ENCODE data around the gene CDC73.

The CDC73 gene

DNA sequence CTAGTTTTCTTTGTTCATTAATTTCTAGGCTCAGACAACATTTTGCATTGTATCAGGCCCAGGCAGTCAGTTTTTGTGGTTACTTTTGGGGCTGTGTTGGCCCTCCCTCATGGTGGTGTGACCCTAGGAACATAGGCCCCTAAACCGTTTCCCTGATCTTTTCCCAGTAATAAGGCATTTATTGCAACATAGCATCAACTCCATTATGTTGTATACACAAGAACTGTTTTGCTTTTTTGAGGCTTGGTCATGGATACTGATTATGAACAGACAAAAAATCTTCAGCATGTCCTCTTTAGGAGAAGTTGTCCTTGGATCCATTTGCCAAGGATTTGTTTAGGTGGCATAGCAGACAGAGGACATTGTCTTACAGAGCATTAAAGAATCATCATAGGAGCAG is 54.3 kb downstream of the CDC73 start:
- no peak for ATAC-seq (ENCODE audit: insufficient read depth, low read depth)
- no peaks in the 10 kb centered on the region for H3K27me3 ChIP-seq (ENCODE audit: insufficient read depth, low read length, poor library complexity)
- H3K27ac ChIP-seq (ENCODE audit: low read length): no peak overlapping the region
- H4K20me1 ChIP-seq (ENCODE audit: insufficient read depth, low read length): peaks cover 16% of the 10 kb centered on the region; the same call in 1 of the 2 replicates
- H3K9ac ChIP-seq (ENCODE audit: low read depth, low read length): no peak overlapping the region
- H2AFZ ChIP-seq (ENCODE audit: low read depth, low read length): no peak overlapping the region
- no peaks in the 10 kb centered on the region for H3K9me3 ChIP-seq (ENCODE audit: insufficient read depth, low read length, severe bottlenecking)
- H3K4me2 ChIP-seq (ENCODE audit: insufficient read depth, low read length): no peak overlapping the region
- no peak for TF ChIP-seq EZH2 (IDR thresholded peaks at IDR 0.05; ENCODE audit: borderline replicate concordance, low read depth, low read length, severe bottlenecking)
- TF ChIP-seq, protein P1, sequence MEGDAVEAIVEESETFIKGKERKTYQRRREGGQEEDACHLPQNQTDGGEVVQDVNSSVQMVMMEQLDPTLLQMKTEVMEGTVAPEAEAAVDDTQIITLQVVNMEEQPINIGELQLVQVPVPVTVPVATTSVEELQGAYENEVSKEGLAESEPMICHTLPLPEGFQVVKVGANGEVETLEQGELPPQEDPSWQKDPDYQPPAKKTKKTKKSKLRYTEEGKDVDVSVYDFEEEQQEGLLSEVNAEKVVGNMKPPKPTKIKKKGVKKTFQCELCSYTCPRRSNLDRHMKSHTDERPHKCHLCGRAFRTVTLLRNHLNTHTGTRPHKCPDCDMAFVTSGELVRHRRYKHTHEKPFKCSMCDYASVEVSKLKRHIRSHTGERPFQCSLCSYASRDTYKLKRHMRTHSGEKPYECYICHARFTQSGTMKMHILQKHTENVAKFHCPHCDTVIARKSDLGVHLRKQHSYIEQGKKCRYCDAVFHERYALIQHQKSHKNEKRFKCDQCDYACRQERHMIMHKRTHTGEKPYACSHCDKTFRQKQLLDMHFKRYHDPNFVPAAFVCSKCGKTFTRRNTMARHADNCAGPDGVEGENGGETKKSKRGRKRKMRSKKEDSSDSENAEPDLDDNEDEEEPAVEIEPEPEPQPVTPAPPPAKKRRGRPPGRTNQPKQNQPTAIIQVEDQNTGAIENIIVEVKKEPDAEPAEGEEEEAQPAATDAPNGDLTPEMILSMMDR (IDR thresholded peaks at IDR 0.05; ENCODE audit: borderline replicate concordance, extremely low read depth, low read length, poor library complexity, severe bottlenecking): no peak
- no peak for DNase-seq
- no peaks in the 10 kb centered on the region for H3K4me1 ChIP-seq (ENCODE audit: insufficient read depth, low read length)
- H3K79me2 ChIP-seq (ENCODE audit: insufficient read depth, low read length): peaks cover 55% of the 10 kb centered on the region
- 0 out of 2 replicates have a peak, but pooled peaks cover 2% of the 10 kb centered on the region for H3K36me3 ChIP-seq (ENCODE audit: insufficient read depth, low read length)
- no peak overlapping the region for H3K4me3 ChIP-seq (ENCODE audit: low read depth in 1 of 2, low read length in 2 of 2)

GRCh38 chr1:193176788-193177187 is 55.0 kb downstream of the CDC73 start:
- peaks cover 48% of the 10 kb centered on the region for H3K79me2 ChIP-seq (ENCODE audit: insufficient read depth, low read length)
- H3K9me3 ChIP-seq (ENCODE audit: insufficient read depth, low read length, severe bottlenecking): no peaks in the 10 kb centered on the region
- H3K27ac ChIP-seq (ENCODE audit: low read length): no peak overlapping the region
- no peak overlapping the region for H3K4me2 ChIP-seq (ENCODE audit: insufficient read depth, low read length)
- H3K27me3 ChIP-seq (ENCODE audit: insufficient read depth, low read length, poor library complexity): no peaks in the 10 kb centered on the region
- H2AFZ ChIP-seq (ENCODE audit: low read depth, low read length): no peak overlapping the region
- no peak overlapping the region for H3K4me3 ChIP-seq (ENCODE audit: low read depth in 1 of 2, low read length in 2 of 2)
- H4K20me1 ChIP-seq (ENCODE audit: insufficient read depth, low read length): peaks cover 14% of the 10 kb centered on the region; the same call in 1 of the 2 replicates
- no peaks in the 10 kb centered on the region for H3K4me1 ChIP-seq (ENCODE audit: insufficient read depth, low read length)
- no peak for TF ChIP-seq EZH2 (IDR thresholded peaks at IDR 0.05; ENCODE audit: borderline replicate concordance, low read depth, low read length, severe bottlenecking)
- TF ChIP-seq, protein P1 (IDR thresholded peaks at IDR 0.05; ENCODE audit: borderline replicate concordance, extremely low read depth, low read length, poor library complexity, severe bottlenecking): no peak
- H3K36me3 ChIP-seq (ENCODE audit: insufficient read depth, low read length): 0 out of 2 replicates have a peak, but pooled peaks cover 2% of the 10 kb centered on the region
- DNase-seq (no peak), ATAC-seq (ENCODE audit: insufficient read depth, low read depth) (no peak)
- H3K9ac ChIP-seq (ENCODE audit: low read depth, low read length): no peak overlapping the region

DNA sequence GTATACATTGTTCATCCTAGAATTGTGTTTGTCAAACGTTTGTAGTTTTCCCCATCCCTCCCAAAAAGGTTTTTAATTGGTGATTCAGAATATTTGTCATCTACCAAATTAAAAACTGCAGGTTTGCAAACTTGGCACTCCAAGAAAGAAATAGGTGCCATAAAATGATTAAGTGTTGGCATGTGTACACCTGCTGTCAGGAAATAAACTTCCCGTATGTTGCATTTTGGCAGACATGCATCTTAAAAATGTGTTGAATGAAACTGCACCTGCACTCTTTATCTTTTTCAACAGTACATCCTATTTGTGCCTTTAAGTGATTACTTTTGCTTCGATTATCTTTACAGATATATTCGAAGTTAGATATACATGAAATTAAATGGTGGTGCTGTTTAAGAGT is 57.3 kb downstream of the CDC73 start:
- peaks cover 14% of the 10 kb centered on the region; the same call in 1 of the 2 replicates for H4K20me1 ChIP-seq (ENCODE audit: insufficient read depth, low read length)
- H3K27me3 ChIP-seq (ENCODE audit: insufficient read depth, low read length, poor library complexity): no peaks in the 10 kb centered on the region
- TF ChIP-seq, protein P1 (IDR thresholded peaks at IDR 0.05; ENCODE audit: borderline replicate concordance, extremely low read depth, low read length, poor library complexity, severe bottlenecking): no peak
- no peak for TF ChIP-seq EZH2 (IDR thresholded peaks at IDR 0.05; ENCODE audit: borderline replicate concordance, low read depth, low read length, severe bottlenecking)
- DNase-seq (no peak), ATAC-seq (ENCODE audit: insufficient read depth, low read depth) (no peak)
- no peak overlapping the region for H3K4me2 ChIP-seq (ENCODE audit: insufficient read depth, low read length)
- H3K9ac ChIP-seq (ENCODE audit: low read depth, low read length): no peak overlapping the region
- H3K4me3 ChIP-seq (ENCODE audit: low read depth in 1 of 2, low read length in 2 of 2): no peak overlapping the region
- H3K27ac ChIP-seq (ENCODE audit: low read length): no peak overlapping the region
- peaks cover 44% of the 10 kb centered on the region for H3K79me2 ChIP-seq (ENCODE audit: insufficient read depth, low read length)
- H3K9me3 ChIP-seq (ENCODE audit: insufficient read depth, low read length, severe bottlenecking): no peaks in the 10 kb centered on the region
- H3K4me1 ChIP-seq (ENCODE audit: insufficient read depth, low read length): no peaks in the 10 kb centered on the region
- no peak overlapping the region for H2AFZ ChIP-seq (ENCODE audit: low read depth, low read length)
- H3K36me3 ChIP-seq (ENCODE audit: insufficient read depth, low read length): 0 out of 2 replicates have a peak, but pooled peaks cover 2% of the 10 kb centered on the region
